ENCODE data around the gene KRTAP4-8. TPM values are rescaled to one million over a fixed set of nuclear protein-coding genes. Genes with fewer than 3 reads are reported as not detected.
"Not testable (repeated sequence)": the region's sequence is repeated elsewhere in the genome, so short reads cannot be mapped to it uniquely, and the experiment has no call there.

Gene KRTAP4-8
- total RNA-seq, 1 donor from 2014 or later, result not detected

- no peak for TF ChIP-seq CTCF (IDR thresholded peaks at IDR 0.05)
- H3K27ac ChIP-seq, result no peak overlapping the region
- DNase-seq, result no peak
- intact Hi-C loops (cut with DNase I), result no loop called here
- peaks cover 9% of the 10 kb centered on the region for H3K27me3 ChIP-seq
- no peaks in the 10 kb centered on the region for H3K36me3 ChIP-seq
- no peak overlapping the region for H3K4me3 ChIP-seq
- no peak for ATAC-seq
- H3K4me1 ChIP-seq, result no peaks in the 10 kb centered on the region
- H3K9me3 ChIP-seq, result no peaks in the 10 kb centered on the region
Observed at GRCh38 chr17:41057547-41057946, 40.4 kb downstream of the KRTAP4-8 start.

GRCh38 chr17:41055130-41055529 lies 42.8 kb downstream of the KRTAP4-8 start, which contains the start of gene KRTAP2-2:
KRTAP2-2 (minus strand) TSS chr17:41055230; CDS start chr17:41055211, 19 bp downstream.
- H3K27ac ChIP-seq; DNase-seq; H3K9me3 ChIP-seq; H3K36me3 ChIP-seq; intact Hi-C loops (cut with DNase I); H3K4me1 ChIP-seq; H3K27me3 ChIP-seq; H3K4me3 ChIP-seq; ATAC-seq: not testable (repeated sequence)

- H3K27ac ChIP-seq; H3K4me3 ChIP-seq; H3K36me3 ChIP-seq; H3K9me3 ChIP-seq; DNase-seq; H3K27me3 ChIP-seq; ATAC-seq; intact Hi-C loops (cut with DNase I); H3K4me1 ChIP-seq: not testable (repeated sequence)
Observed at GRCh38 chr17:41054556-41054955, 43.4 kb downstream of the KRTAP4-8 start.

GRCh38 chr17:41054025-41054424 lies 43.9 kb downstream of the KRTAP4-8 start:
- ATAC-seq, result peak; percentile 66
- no peak for TF ChIP-seq CTCF (IDR thresholded peaks at IDR 0.05)
- DNase-seq, result no peak
- no peaks in the 10 kb centered on the region for H3K9me3 ChIP-seq
- intact Hi-C loops (cut with DNase I), result no loop called here
- no peaks in the 10 kb centered on the region for H3K27me3 ChIP-seq
- no peaks in the 10 kb centered on the region for H3K4me1 ChIP-seq
- no peak overlapping the region for H3K27ac ChIP-seq
- no peaks in the 10 kb centered on the region for H3K36me3 ChIP-seq
- H3K4me3 ChIP-seq, result no peak overlapping the region

- no peak for DNase-seq
- Histone ChIP-seq H3K9me3 (no peaks in the 10 kb centered on the region), H3K4me3 (no peak overlapping the region), H3K27me3 (no peaks in the 10 kb centered on the region), H3K27ac (no peak overlapping the region), H3K4me1 (no peaks in the 10 kb centered on the region), H3K36me3 (no peaks in the 10 kb centered on the region)
- no peak for ATAC-seq
- intact Hi-C loops (cut with DNase I), result no loop called here
- TF ChIP-seq CTCF (IDR thresholded peaks at IDR 0.05), result no peak
Observed at GRCh38 chr17:41052566-41052965, 45.4 kb downstream of the KRTAP4-8 start.

- no peak overlapping the region for H3K27ac ChIP-seq
- H3K27me3 ChIP-seq, result peaks cover 11% of the 10 kb centered on the region
- no peaks in the 10 kb centered on the region for H3K36me3 ChIP-seq
- H3K4me1 ChIP-seq, result no peaks in the 10 kb centered on the region
- intact Hi-C loops (cut with DNase I), result no loop called here
- no peak for TF ChIP-seq CTCF (IDR thresholded peaks at IDR 0.05)
- H3K9me3 ChIP-seq, result no peaks in the 10 kb centered on the region
- ATAC-seq (no peak), DNase-seq (no peak)
- H3K4me3 ChIP-seq, result no peak overlapping the region
Observed at GRCh38 chr17:41049110-41049509, 48.8 kb downstream of the KRTAP4-8 start.

- Histone ChIP-seq H3K4me3 (no peak overlapping the region), H3K36me3 (no peaks in the 10 kb centered on the region), H3K4me1 (no peaks in the 10 kb centered on the region), H3K9me3 (no peaks in the 10 kb centered on the region), H3K27me3 (peaks cover 11% of the 10 kb centered on the region), H3K27ac (no peak overlapping the region)
- intact Hi-C loops (cut with DNase I), result no loop called here
- DNase-seq, result no peak
- no peak for ATAC-seq
- no peak for TF ChIP-seq CTCF (IDR thresholded peaks at IDR 0.05)
Observed at GRCh38 chr17:41048441-41048840, 49.5 kb downstream of the KRTAP4-8 start.
